K562 (cell line): ENCODE measurements around the gene NIPAL3. TPM values are rescaled to one million over a fixed set of nuclear protein-coding genes. Genes with fewer than 3 reads are reported as not detected.
A peak's percentile ranks its signal among the peaks of the same experiment; 100 is the strongest.

Source experiments
- BMI1 ChIP-seq: fragments of 150-350 bp; IDR thresholded peaks from 2 replicates; pipeline ENCODE4 v1.6.1; 2014; ENCODE audit warnings: low read length
- CBFA2T2 ChIP-seq: fragments of 450-650 bp; conservative IDR thresholded peaks from 2 replicates; pipeline ENCODE4 v1.6.1; 2017; ENCODE audit warnings: mild to moderate bottlenecking
- CREBBP ChIP-seq: IDR thresholded peaks from one replicate; pipeline ENCODE4 v1.6.1; 2012; ENCODE audit warnings: low read depth, mild to moderate bottlenecking, control low read depth, inconsistent platforms, low read length
- ILK ChIP-seq: fragments of 450-650 bp; IDR thresholded peaks from 2 replicates; pipeline ENCODE4 v1.6.1; 2016; ENCODE audit warnings: missing genetic modification characterization, low read depth, mild to moderate bottlenecking, missing compliant biosample characterization, moderate library complexity, borderline replicate concordance
- KHSRP ChIP-seq: fragments of 450-650 bp; IDR thresholded peaks from 2 replicates; pipeline ENCODE4 v1.6.1; 2017
- L3MBTL2 ChIP-seq: fragments of 450-650 bp; IDR thresholded peaks from 2 replicates; pipeline ENCODE4 v1.6.1; 2016; ENCODE audit warnings: mild to moderate bottlenecking, moderate library complexity
- SAFB2 ChIP-seq: fragments of 200-400 bp; formaldehyde crosslinking; IDR thresholded peaks from 2 replicates; pipeline ENCODE4 v1.6.1; 2018; ENCODE audit warnings: borderline replicate concordance, low read length, low read depth, moderate library complexity; ENCODE audit not compliant: severe bottlenecking
- SLC30A9 ChIP-seq: fragments of 250-450 bp; sonication (Bioruptor Pico); IDR thresholded peaks from 2 replicates; pipeline ENCODE4 v1.8.0; 2022; ENCODE audit warnings: mild to moderate bottlenecking, moderate library complexity
- ZC3H4 ChIP-seq: sonication (generic); formaldehyde crosslinking; IDR thresholded peaks from 2 replicates; pipeline ENCODE4 v1.9.0; 2021; ENCODE audit warnings: missing genetic modification reagents, borderline replicate concordance
- ZFP30 ChIP-seq: fragments of 250-450 bp; sonication (Bioruptor Pico); IDR thresholded peaks from 2 replicates; pipeline ENCODE4 v1.8.0; 2022; ENCODE audit warnings: moderate library complexity, mild to moderate bottlenecking, inconsistent platforms, borderline replicate concordance
- polyA plus RNA-seq, 8 experiments: library from polyadenylated mRNA; depleted of rRNA in 4 of 8; stranded (reverse) in 5 of 8; unstranded in 3 of 8; fragments of >200 nt; fragmentation: Nextera tagmentation in 2 of 8; fragmentation: Illumina TruSeq in 1 of 8; extraction: Ambion mirVana in 2 of 8; extraction: Trizol in 1 of 8; gene quantifications; 2 replicates each; pipeline versions ENCODE4 v1.2.1 to v1.2.3, GENCODE V29; 2011 to 2014; ENCODE audit warnings: inconsistent platforms in 1 of 8, missing spikeins in 1 of 8
- total RNA-seq, 7 experiments: library from RNA; depleted of rRNA in 6 of 7; stranded (reverse); fragments of >200 nt in 6 of 7; fragmentation: Illumina TruSeq in 2 of 7; extraction: Trizol in 2 of 7; gene quantifications; 2 replicates each; pipeline versions ENCODE4 v1.2.1 to v1.2.3, GENCODE V29; 2011 to 2021; ENCODE audit warnings: low replicate concordance in 1 of 7
- TF ChIP-seq, protein P1 (sequence below): sonication (generic); formaldehyde crosslinking; IDR thresholded peaks from 2 replicates; pipeline ENCODE4 v1.8.1; 2023; ENCODE audit warnings: mild to moderate bottlenecking, missing genetic modification reagents
- TF ChIP-seq, protein P2 (sequence below), 2 experiments: fragments of 450-650 bp; IDR thresholded peaks; 2 replicates each; pipeline ENCODE4 v1.6.1; 2018; ENCODE audit warnings: mild to moderate bottlenecking in 2 of 2, low read depth in 1 of 2; ENCODE audit not compliant: partially characterized antibody in 2 of 2
- TF ChIP-seq, protein P3 (sequence below): fragments of 250-450 bp; sonication (Bioruptor Pico); IDR thresholded peaks from 2 replicates; pipeline ENCODE4 v1.4.0; 2020
- TF ChIP-seq, protein P4 (sequence below): sonication (generic); formaldehyde crosslinking; IDR thresholded peaks from 2 replicates; pipeline ENCODE4 v1.9.0; 2022; ENCODE audit warnings: mild to moderate bottlenecking, missing genetic modification reagents

The NIPAL3 gene
- total and polyA plus RNA-seq, 9 of the 15 experiments (the other 6 are each of a cell fraction or from before 2014, with no cell fraction given) = 10.5 to 26.3 (median 16.0) TPM

DNA sequence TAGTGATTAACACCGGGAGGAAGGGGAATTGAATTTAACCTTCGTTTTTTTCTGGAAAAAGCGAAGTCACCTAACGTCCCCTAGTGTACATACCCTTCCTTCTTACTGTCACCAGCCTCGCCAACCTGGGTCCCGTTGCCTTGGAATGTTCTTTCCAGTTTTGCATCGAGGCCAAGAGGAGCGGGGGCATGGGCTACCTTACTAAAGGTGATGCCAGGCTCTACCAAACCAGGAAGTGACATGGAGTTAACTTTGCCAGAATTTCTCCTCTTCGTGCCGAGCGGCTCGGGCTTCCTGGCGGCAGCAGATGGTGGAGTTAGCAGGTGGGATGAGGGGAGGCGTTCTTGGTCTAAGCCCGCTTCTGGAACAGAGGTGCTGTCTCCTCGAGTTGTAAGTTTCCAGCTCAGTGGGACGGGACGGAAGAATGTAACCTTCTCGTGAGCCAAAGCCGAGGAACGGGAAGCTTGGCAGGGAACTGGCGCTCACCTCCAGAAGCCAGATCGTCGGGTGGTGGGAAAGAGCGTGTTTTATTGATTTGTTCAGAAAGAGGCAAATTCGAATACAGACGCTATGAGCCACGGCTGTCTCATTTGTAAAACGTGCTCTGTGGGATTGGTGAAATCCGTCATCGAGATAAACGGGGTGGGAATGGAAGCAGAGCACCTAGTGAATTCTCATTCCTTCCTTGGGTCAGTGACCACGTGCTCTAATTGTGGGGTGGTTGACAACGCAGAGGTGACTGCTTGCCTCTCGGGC, 486 bp downstream of the NIPAL3 start (continued):
- TF ChIP-seq SAFB2 = no peak
- no peak for TF ChIP-seq KHSRP
- TF ChIP-seq ILK (tag) = no peak
- TF ChIP-seq L3MBTL2 = peak; percentile 90
- TF ChIP-seq CBFA2T2 = no peak
- TF ChIP-seq ZFP30 = no peak
- TF ChIP-seq ZC3H4 (CRISPR knock-in tag) = no peak
- TF ChIP-seq, protein P1, sequence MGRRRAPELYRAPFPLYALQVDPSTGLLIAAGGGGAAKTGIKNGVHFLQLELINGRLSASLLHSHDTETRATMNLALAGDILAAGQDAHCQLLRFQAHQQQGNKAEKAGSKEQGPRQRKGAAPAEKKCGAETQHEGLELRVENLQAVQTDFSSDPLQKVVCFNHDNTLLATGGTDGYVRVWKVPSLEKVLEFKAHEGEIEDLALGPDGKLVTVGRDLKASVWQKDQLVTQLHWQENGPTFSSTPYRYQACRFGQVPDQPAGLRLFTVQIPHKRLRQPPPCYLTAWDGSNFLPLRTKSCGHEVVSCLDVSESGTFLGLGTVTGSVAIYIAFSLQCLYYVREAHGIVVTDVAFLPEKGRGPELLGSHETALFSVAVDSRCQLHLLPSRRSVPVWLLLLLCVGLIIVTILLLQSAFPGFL = peak; percentile 94; the same call in 1 of the 2 replicates
- TF ChIP-seq CREBBP = no peak
- no peak for TF ChIP-seq SLC30A9 (CRISPR knock-in tag)
- TF ChIP-seq, protein P2, sequence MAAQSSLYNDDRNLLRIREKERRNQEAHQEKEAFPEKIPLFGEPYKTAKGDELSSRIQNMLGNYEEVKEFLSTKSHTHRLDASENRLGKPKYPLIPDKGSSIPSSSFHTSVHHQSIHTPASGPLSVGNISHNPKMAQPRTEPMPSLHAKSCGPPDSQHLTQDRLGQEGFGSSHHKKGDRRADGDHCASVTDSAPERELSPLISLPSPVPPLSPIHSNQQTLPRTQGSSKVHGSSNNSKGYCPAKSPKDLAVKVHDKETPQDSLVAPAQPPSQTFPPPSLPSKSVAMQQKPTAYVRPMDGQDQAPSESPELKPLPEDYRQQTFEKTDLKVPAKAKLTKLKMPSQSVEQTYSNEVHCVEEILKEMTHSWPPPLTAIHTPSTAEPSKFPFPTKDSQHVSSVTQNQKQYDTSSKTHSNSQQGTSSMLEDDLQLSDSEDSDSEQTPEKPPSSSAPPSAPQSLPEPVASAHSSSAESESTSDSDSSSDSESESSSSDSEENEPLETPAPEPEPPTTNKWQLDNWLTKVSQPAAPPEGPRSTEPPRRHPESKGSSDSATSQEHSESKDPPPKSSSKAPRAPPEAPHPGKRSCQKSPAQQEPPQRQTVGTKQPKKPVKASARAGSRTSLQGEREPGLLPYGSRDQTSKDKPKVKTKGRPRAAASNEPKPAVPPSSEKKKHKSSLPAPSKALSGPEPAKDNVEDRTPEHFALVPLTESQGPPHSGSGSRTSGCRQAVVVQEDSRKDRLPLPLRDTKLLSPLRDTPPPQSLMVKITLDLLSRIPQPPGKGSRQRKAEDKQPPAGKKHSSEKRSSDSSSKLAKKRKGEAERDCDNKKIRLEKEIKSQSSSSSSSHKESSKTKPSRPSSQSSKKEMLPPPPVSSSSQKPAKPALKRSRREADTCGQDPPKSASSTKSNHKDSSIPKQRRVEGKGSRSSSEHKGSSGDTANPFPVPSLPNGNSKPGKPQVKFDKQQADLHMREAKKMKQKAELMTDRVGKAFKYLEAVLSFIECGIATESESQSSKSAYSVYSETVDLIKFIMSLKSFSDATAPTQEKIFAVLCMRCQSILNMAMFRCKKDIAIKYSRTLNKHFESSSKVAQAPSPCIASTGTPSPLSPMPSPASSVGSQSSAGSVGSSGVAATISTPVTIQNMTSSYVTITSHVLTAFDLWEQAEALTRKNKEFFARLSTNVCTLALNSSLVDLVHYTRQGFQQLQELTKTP (IDR thresholded peaks at IDR 0.05; ENCODE audit: low read depth in 1 of 2, partially characterized antibody in 2 of 2) = no peak
- TF ChIP-seq, protein P3, sequence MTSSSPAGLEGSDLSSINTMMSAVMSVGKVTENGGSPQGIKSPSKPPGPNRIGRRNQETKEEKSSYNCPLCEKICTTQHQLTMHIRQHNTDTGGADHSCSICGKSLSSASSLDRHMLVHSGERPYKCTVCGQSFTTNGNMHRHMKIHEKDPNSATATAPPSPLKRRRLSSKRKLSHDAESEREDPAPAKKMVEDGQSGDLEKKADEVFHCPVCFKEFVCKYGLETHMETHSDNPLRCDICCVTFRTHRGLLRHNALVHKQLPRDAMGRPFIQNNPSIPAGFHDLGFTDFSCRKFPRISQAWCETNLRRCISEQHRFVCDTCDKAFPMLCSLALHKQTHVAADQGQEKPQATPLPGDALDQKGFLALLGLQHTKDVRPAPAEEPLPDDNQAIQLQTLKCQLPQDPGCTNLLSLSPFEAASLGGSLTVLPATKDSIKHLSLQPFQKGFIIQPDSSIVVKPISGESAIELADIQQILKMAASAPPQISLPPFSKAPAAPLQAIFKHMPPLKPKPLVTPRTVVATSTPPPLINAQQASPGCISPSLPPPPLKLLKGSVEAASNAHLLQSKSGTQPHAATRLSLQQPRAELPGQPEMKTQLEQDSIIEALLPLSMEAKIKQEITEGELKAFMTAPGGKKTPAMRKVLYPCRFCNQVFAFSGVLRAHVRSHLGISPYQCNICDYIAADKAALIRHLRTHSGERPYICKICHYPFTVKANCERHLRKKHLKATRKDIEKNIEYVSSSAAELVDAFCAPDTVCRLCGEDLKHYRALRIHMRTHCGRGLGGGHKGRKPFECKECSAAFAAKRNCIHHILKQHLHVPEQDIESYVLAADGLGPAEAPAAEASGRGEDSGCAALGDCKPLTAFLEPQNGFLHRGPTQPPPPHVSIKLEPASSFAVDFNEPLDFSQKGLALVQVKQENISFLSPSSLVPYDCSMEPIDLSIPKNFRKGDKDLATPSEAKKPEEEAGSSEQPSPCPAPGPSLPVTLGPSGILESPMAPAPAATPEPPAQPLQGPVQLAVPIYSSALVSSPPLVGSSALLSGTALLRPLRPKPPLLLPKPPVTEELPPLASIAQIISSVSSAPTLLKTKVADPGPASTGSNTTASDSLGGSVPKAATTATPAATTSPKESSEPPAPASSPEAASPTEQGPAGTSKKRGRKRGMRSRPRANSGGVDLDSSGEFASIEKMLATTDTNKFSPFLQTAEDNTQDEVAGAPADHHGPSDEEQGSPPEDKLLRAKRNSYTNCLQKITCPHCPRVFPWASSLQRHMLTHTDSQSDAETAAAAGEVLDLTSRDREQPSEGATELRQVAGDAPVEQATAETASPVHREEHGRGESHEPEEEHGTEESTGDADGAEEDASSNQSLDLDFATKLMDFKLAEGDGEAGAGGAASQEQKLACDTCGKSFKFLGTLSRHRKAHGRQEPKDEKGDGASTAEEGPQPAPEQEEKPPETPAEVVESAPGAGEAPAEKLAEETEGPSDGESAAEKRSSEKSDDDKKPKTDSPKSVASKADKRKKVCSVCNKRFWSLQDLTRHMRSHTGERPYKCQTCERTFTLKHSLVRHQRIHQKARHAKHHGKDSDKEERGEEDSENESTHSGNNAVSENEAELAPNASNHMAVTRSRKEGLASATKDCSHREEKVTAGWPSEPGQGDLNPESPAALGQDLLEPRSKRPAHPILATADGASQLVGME = no peak
- TF ChIP-seq BMI1 = no peak
- TF ChIP-seq, protein P4, sequence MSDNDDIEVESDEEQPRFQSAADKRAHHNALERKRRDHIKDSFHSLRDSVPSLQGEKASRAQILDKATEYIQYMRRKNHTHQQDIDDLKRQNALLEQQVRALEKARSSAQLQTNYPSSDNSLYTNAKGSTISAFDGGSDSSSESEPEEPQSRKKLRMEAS (CRISPR knock-in tag) = peak; percentile 88
